Superior temporal gyrus (tissue), 1 donor: ENCODE results near the gene DEUP1.
"Not testable (repeated sequence)": the region's sequence is repeated elsewhere in the genome, so short reads cannot be mapped to it uniquely, and the experiment has no call there.

Experiments
- DNase-seq: peaks from one replicate; pipeline ENCODE4 v3.0.0-alpha.2; 2016; ENCODE audit errors: extremely low spot score

The DEUP1 gene

GRCh38 chr11:93359396-93359795, 28.9 kb downstream of the DEUP1 start:
- no peak for DNase-seq

GRCh38 chr11:93361435-93361834, 30.9 kb downstream of the DEUP1 start:
- no peak for DNase-seq

- DNase-seq, result no peak
Measured at GRCh38 chr11:93368022-93368421, 37.5 kb downstream of the DEUP1 start.

GRCh38 chr11:93370260-93370659, 39.7 kb downstream of the DEUP1 start:
- no peak for DNase-seq

GRCh38 chr11:93389737-93390136, 59.2 kb downstream of the DEUP1 start:
- no peak for DNase-seq

GRCh38 chr11:93392867-93393266, 62.3 kb downstream of the DEUP1 start:
- DNase-seq, result no peak

- no peak for DNase-seq
Measured at GRCh38 chr11:93393386-93393785, 62.8 kb downstream of the DEUP1 start.

GRCh38 chr11:93394488-93394887, 63.9 kb downstream of the DEUP1 start:
- DNase-seq, result no peak

- DNase-seq, result no peak
Measured at GRCh38 chr11:93396316-93396715, 65.8 kb downstream of the DEUP1 start.

- DNase-seq, result no peak
Measured at GRCh38 chr11:93403930-93404329, 73.4 kb downstream of the DEUP1 start.

GRCh38 chr11:93407777-93408401, 77.3 kb downstream of the DEUP1 start:
- DNase-seq, result no peak

GRCh38 chr11:93410441-93410840, 79.9 kb downstream of the DEUP1 start:
- no peak for DNase-seq

GRCh38 chr11:93411705-93412104, 81.2 kb downstream of the DEUP1 start:
- no peak for DNase-seq

- no peak for DNase-seq
Measured at GRCh38 chr11:93432247-93432646, 101.7 kb downstream of the DEUP1 start.

GRCh38 chr11:93443232-93443631, 112.7 kb downstream of the DEUP1 start:
- not testable (repeated sequence) for DNase-seq

GRCh38 chr11:93444617-93445073, 114.1 kb downstream of the DEUP1 start:
- no peak for DNase-seq

- DNase-seq, result no peak
Measured at GRCh38 chr11:93458286-93458685, 127.7 kb downstream of the DEUP1 start.

- not testable (repeated sequence) for DNase-seq
Measured at GRCh38 chr11:93463666-93464065, 133.1 kb downstream of the DEUP1 start.

- DNase-seq, result no peak
Measured at GRCh38 chr11:93464927-93465540, 134.5 kb downstream of the DEUP1 start.

- no peak for DNase-seq
Measured at GRCh38 chr11:93467054-93467453, 136.5 kb downstream of the DEUP1 start.

GRCh38 chr11:93468290-93468689, 137.7 kb downstream of the DEUP1 start:
- no peak for DNase-seq

GRCh38 chr11:93474123-93474522, 143.6 kb downstream of the DEUP1 start:
- no peak for DNase-seq

- DNase-seq, result no peak
Measured at GRCh38 chr11:93476796-93477195, 146.3 kb downstream of the DEUP1 start.
